Ascending aorta (tissue), 2 donors: Measurements from ENCODE around the gene SCUBE3. TPM values are rescaled to one million over a fixed set of nuclear protein-coding genes. Genes with fewer than 3 reads are reported as not detected.

Experiments
- DNase-seq, 2 donors: peaks; one replicate each; pipeline ENCODE4 v3.0.0-alpha.2; 2019; ENCODE audit warnings: low spot score in 2 of 2
- H3K27ac ChIP-seq, 2 donors: fragments of 200-600 bp; sonication (generic); one replicate each; pipeline ENCODE4 v1.5.1; 2016 to 2017; ENCODE audit warnings: mild to moderate bottlenecking in 1 of 2
- H3K27me3 ChIP-seq: fragments of 200-600 bp; sonication (generic); one replicate; pipeline ENCODE4 v1.5.1; 2017
- H3K36me3 ChIP-seq, 2 donors: fragments of 200-600 bp; sonication (generic); one replicate each; pipeline ENCODE4 v1.5.1; 2016
- H3K4me1 ChIP-seq, 2 donors: fragments of 200-600 bp; sonication (generic); one replicate each; pipeline ENCODE4 v1.5.1; 2016 to 2017; ENCODE audit warnings: mild to moderate bottlenecking in 1 of 2
- H3K4me3 ChIP-seq, 2 donors: fragments of 200-600 bp; sonication (generic); one replicate each; pipeline ENCODE4 v1.5.1; 2016 to 2017; ENCODE audit warnings: mild to moderate bottlenecking in 1 of 2
- H3K9me3 ChIP-seq, 2 donors: fragments of 200-600 bp; sonication (generic); one replicate each; pipeline ENCODE4 v1.5.1; 2016
- CTCF ChIP-seq, 3 experiments: fragments of 200-600 bp in 2 of 3; fragments of 450-650 bp in 1 of 3; sonication (generic) in 2 of 3; IDR thresholded peaks; one replicate each; pipeline ENCODE4 v1.5.1; 2016 to 2019; ENCODE audit warnings: antibody characterized with exemption in 3 of 3, mild to moderate bottlenecking in 1 of 3, moderate library complexity in 1 of 3
- intact Hi-C: fragments of 100-400 bp; cut with DNase I; formaldehyde crosslinking; loops from one replicate; pipeline ENCODE4 v1.15.1; 2023
- total RNA-seq: library from RNA; depleted of rRNA; stranded (reverse); fragments of >200 nt; gene quantifications from one replicate; pipeline ENCODE4 v1.1.0, GENCODE V29; 2016

Gene SCUBE3
- total RNA-seq, 1 donor from 2014 or later = 29.5 TPM

GRCh38 chr6:35280903-35281302, 67.1 kb downstream of the SCUBE3 start:
- DNase-seq = no peak
- Histone ChIP-seq H3K27me3 (no peaks in the 10 kb centered on the region), H3K27ac (no peak overlapping the region), H3K4me3 (no peak overlapping the region), H3K4me1 (peaks cover 0 to 3% of the 10 kb centered on the region in 2 donors), H3K9me3 (no peaks in the 10 kb centered on the region), H3K36me3 (peaks cover 27 to 49% of the 10 kb centered on the region in 2 donors)
- no peak for TF ChIP-seq CTCF (IDR thresholded peaks at IDR 0.05)
- intact Hi-C loops = no loop called here

GRCh38 chr6:35282472-35282871, 68.7 kb downstream of the SCUBE3 start:
- DNase-seq = no peak
- Histone ChIP-seq H3K4me1 (no peaks in the 10 kb centered on the region), H3K4me3 (no peak overlapping the region), H3K27ac (no peak overlapping the region), H3K9me3 (no peaks in the 10 kb centered on the region), H3K36me3 (peaks cover 43 to 64% of the 10 kb centered on the region in 2 donors), H3K27me3 (no peaks in the 10 kb centered on the region)
- no peak for TF ChIP-seq CTCF (IDR thresholded peaks at IDR 0.05)
- intact Hi-C loops = no loop called here

GRCh38 chr6:35283361-35283760, 69.6 kb downstream of the SCUBE3 start:
- no peak for TF ChIP-seq CTCF (IDR thresholded peaks at IDR 0.05)
- H3K27ac ChIP-seq = no peak overlapping the region
- H3K9me3 ChIP-seq = no peaks in the 10 kb centered on the region
- no peaks in the 10 kb centered on the region for H3K27me3 ChIP-seq
- H3K36me3 ChIP-seq = peaks cover 50 to 72% of the 10 kb centered on the region in 2 donors
- no peaks in the 10 kb centered on the region for H3K4me1 ChIP-seq
- H3K4me3 ChIP-seq = no peak overlapping the region
- no peak for DNase-seq
- intact Hi-C loops = no loop called here

- Histone ChIP-seq H3K4me1 (no peaks in the 10 kb centered on the region), H3K9me3 (no peaks in the 10 kb centered on the region), H3K4me3 (no peak overlapping the region), H3K27me3 (no peaks in the 10 kb centered on the region), H3K36me3 (peaks cover 82 to 97% of the 10 kb centered on the region in 2 donors), H3K27ac (no peak overlapping the region)
- no peak for DNase-seq
- intact Hi-C loops = no loop called here
- TF ChIP-seq CTCF (IDR thresholded peaks at IDR 0.05) = no peak
These were observed 74.1 kb downstream of the SCUBE3 start for GRCh38 chr6:35287671-35288396.

- Histone ChIP-seq H3K27me3 (no peaks in the 10 kb centered on the region), H3K9me3 (no peaks in the 10 kb centered on the region), H3K4me3 (no peak overlapping the region), H3K27ac (no peak overlapping the region), H3K4me1 (no peaks in the 10 kb centered on the region), H3K36me3 (peaks cover 88 to 98% of the 10 kb centered on the region in 2 donors)
- intact Hi-C loops = no loop called here
- no peak for TF ChIP-seq CTCF (IDR thresholded peaks at IDR 0.05)
- DNase-seq = no peak
These were observed 75.1 kb downstream of the SCUBE3 start for GRCh38 chr6:35288834-35289233.
